ENCODE results near the gene ZNF512B. TPM values are rescaled to one million over a fixed set of nuclear protein-coding genes. Genes with fewer than 3 reads are reported as not detected.

ZNF512B gene
- total and polyA plus RNA-seq, 12 donors = 4.6 to 14.8 (median 13.6) TPM

DNA sequence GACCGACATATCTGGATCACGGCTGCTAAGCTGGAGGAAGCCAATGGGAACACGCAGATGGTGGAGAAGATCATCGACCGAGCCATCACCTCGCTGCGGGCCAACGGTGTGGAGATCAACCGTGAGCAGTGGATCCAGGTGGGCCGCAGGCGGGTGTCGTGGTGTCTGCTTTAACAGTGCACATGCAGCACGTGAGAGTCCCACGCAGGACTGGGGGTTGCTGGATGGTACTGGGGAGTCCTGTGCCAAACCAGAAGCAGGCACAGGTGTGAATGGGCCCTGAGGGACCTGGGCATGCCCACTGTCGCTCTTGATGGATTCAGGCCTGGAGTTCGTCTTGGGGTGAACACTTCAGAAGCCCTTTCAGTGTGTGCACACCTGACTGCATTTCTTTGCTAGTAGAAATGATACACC is 41.6 kb upstream of the ZNF512B start:
- H3K27ac ChIP-seq = peak overlapping the region in 1 of 10 donors; percentile 40
- 97 to 99% methylated on average over 16 of the region's 16 CpGs for WGBS, 2 donors
- no peaks in the 10 kb centered on the region for H3K27me3 ChIP-seq
- DNase-seq (no peak), ATAC-seq (no peak)
- TF ChIP-seq, protein P1, sequence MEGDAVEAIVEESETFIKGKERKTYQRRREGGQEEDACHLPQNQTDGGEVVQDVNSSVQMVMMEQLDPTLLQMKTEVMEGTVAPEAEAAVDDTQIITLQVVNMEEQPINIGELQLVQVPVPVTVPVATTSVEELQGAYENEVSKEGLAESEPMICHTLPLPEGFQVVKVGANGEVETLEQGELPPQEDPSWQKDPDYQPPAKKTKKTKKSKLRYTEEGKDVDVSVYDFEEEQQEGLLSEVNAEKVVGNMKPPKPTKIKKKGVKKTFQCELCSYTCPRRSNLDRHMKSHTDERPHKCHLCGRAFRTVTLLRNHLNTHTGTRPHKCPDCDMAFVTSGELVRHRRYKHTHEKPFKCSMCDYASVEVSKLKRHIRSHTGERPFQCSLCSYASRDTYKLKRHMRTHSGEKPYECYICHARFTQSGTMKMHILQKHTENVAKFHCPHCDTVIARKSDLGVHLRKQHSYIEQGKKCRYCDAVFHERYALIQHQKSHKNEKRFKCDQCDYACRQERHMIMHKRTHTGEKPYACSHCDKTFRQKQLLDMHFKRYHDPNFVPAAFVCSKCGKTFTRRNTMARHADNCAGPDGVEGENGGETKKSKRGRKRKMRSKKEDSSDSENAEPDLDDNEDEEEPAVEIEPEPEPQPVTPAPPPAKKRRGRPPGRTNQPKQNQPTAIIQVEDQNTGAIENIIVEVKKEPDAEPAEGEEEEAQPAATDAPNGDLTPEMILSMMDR (IDR thresholded peaks at IDR 0.05) = no peak
- peaks cover 0 to 88% (median 44%) of the 10 kb centered on the region in 9 donors for H3K36me3 ChIP-seq
- intact Hi-C loops (cut with DNase I) = no loop called here
- peaks cover 0 to 15% (median 0%) of the 10 kb centered on the region in 9 donors for H3K4me1 ChIP-seq
- peaks cover 0 to 7% (median 0%) of the 10 kb centered on the region in 11 donors for H3K9me3 ChIP-seq
- no peak overlapping the region for H3K4me3 ChIP-seq

DNA sequence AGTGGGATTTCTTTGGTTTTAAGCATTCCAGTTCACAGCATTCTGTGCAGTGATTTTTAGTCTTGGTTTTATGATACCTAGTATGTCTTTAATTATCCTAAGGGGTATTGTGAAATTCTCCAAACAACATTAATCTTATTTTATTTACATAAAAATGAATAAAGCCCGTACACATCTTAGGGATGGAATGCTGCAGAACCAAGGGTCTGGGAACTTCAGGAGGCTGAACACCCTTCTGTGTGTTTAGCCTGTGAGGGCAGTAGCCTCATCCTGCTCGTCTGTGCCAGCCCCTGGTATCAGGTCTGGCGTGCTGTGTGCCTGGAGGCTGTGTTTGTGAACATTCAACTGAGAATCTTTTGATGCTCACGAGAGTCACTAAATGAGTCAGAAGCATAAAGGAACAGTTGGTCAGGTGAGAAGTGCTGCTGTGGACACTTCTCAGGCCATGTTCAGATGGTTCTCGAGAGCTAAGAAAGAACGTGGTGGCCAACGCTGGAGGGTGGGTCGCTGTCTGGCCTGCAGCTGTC is 41.0 kb upstream of the ZNF512B start:
- Histone ChIP-seq H3K4me1 (peaks cover 0 to 15% (median 0%) of the 10 kb centered on the region in 9 donors), H3K4me3 (no peak overlapping the region), H3K27me3 (no peaks in the 10 kb centered on the region), H3K9me3 (peaks cover 0 to 7% (median 0%) of the 10 kb centered on the region in 11 donors), H3K27ac (peak overlapping the region in 1 of 10 donors; percentile 40), H3K36me3 (peaks cover 0 to 86% (median 41%) of the 10 kb centered on the region in 9 donors)
- intact Hi-C loops (cut with DNase I) = no loop called here
- 93 to 96% methylated on average over 8 of the region's 8 CpGs for WGBS, 2 donors
- no peak for DNase-seq
- no peak for ATAC-seq
- TF ChIP-seq, protein P1 (IDR thresholded peaks at IDR 0.05) = no peak

DNA sequence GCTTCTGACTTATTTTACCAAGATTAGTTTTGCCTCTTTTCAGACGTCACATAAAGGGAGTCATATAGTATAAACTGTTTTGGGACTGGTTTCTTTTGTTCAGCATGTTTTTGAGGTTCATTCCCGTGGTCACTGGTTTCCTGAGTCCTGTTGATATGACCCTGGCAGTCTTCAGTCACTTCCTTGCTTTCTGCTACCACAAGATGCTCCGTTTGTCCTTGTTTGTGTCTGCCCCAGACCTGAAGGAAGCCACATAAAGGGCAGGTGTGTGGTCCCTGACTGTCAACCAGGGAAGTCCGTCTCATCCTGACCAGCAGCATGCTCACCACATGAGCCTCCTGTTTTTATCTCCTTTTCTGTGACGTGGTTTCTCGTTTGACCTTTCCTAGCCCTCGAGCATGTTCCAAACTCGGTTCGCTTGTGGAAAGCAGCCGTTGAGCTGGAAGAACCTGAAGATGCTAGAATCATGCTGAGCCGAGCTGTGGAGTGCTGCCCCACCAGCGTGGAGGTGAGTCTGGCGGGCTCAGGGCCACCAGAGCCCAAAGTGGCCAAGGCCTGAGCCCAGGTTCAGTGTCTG is 40.2 kb upstream of the ZNF512B start:
- Histone ChIP-seq H3K27ac (no peak overlapping the region), H3K4me3 (no peak overlapping the region), H3K4me1 (peaks cover 0 to 16% (median 0%) of the 10 kb centered on the region in 9 donors), H3K9me3 (peaks cover 0 to 7% (median 0%) of the 10 kb centered on the region in 11 donors), H3K27me3 (no peaks in the 10 kb centered on the region), H3K36me3 (peaks cover 0 to 86% (median 45%) of the 10 kb centered on the region in 9 donors)
- intact Hi-C loops (cut with DNase I) = no loop called here
- WGBS, 2 donors = 90 to 93% methylated on average over 13 of the region's 13 CpGs
- TF ChIP-seq, protein P1 (IDR thresholded peaks at IDR 0.05) = no peak
- DNase-seq (no peak), ATAC-seq (no peak)

DNA sequence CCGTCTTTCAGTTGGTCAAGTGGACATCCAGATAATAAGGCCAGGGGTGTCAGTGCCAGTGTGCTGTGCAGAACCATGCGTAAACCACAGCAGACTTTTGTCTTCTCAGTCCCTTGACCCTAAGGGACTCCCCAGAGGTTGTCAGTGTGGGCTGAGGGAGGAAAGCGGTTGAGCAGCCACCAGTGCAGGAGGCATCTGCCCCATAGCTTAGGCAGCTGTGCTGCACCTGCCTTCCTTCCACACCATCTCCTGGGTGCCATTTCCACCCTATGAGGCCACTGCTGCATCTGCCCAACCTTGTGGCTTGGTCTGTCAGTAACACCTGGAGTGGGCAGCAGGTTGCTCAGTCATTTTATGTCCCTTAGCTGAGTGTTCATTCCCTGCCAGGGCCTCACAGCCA is 37.2 kb upstream of the ZNF512B start:
- Histone ChIP-seq H3K36me3 (peaks cover 0 to 93% (median 59%) of the 10 kb centered on the region in 9 donors), H3K9me3 (peaks cover 0 to 7% (median 0%) of the 10 kb centered on the region in 11 donors), H3K27me3 (no peaks in the 10 kb centered on the region), H3K27ac (no peak overlapping the region), H3K4me3 (no peak overlapping the region), H3K4me1 (peaks cover 0 to 27% (median 0%) of the 10 kb centered on the region in 9 donors)
- TF ChIP-seq, protein P1 (IDR thresholded peaks at IDR 0.05) = no peak
- no peak for ATAC-seq
- intact Hi-C loops (cut with DNase I) = no loop called here
- DNase-seq = no peak
- WGBS, 2 donors = 95 to 97% methylated on average over 3 of the region's 3 CpGs

Measured in heart right ventricle (tissue), 16 donors.